NB4 (cell line): ENCODE data around the gene FNDC1.
A peak's percentile ranks its signal among the peaks of the same experiment; 100 is the strongest.
"Not testable (repeated sequence)": the region's sequence is repeated elsewhere in the genome, so short reads cannot be mapped to it uniquely, and the experiment has no call there.

ENCODE experiments used
- DNase-seq: peaks from one replicate; pipeline ENCODE4 v3.0.0; 2010; ENCODE audit warnings: low read depth
- H3K4me3 ChIP-seq: one replicate; pipeline ENCODE4 v1.5.1; 2011; ENCODE audit warnings: mild to moderate bottlenecking, low read depth, low read length, moderate library complexity
- CTCF ChIP-seq: IDR thresholded peaks from one replicate; pipeline ENCODE4 v1.5.1; 2012; ENCODE audit warnings: low read depth, low read length
- MAX ChIP-seq: IDR thresholded peaks from 2 replicates; pipeline ENCODE4 v1.6.1; 2011; ENCODE audit warnings: low read depth, low read length
- MYC ChIP-seq: IDR thresholded peaks from 2 replicates; pipeline ENCODE4 v1.6.1; 2011; ENCODE audit warnings: low read depth, low read length
- POLR2A ChIP-seq: IDR thresholded peaks from 2 replicates; pipeline ENCODE4 v1.6.1; 2011; ENCODE audit warnings: mild to moderate bottlenecking; ENCODE audit not compliant: insufficient read length; ENCODE audit errors: extremely low read depth

FNDC1 gene

GRCh38 chr6:159267165-159267564 lies 98.0 kb downstream of the FNDC1 start:
- no peak overlapping the region for H3K4me3 ChIP-seq
- peak; percentile 35 for DNase-seq
- TF ChIP-seq CTCF, result no peak
- no peak for TF ChIP-seq POLR2A
- TF ChIP-seq MAX, result no peak
- TF ChIP-seq MYC, result no peak

- no peak for DNase-seq
- TF ChIP-seq MAX, result no peak
- TF ChIP-seq CTCF, result no peak
- no peak for TF ChIP-seq POLR2A
- no peak overlapping the region for H3K4me3 ChIP-seq
These were observed 99.3 kb downstream of the FNDC1 start for GRCh38 chr6:159268511-159268910.

GRCh38 chr6:159271257-159271656 lies 102.1 kb downstream of the FNDC1 start:
- H3K4me3 ChIP-seq, result no peak overlapping the region
- no peak for DNase-seq
- no peak for TF ChIP-seq MYC
- TF ChIP-seq POLR2A, result no peak

GRCh38 chr6:159278626-159279025 lies 109.4 kb downstream of the FNDC1 start:
- DNase-seq, result no peak
- no peak overlapping the region for H3K4me3 ChIP-seq
- TF ChIP-seq POLR2A (no peak), MYC (no peak), MAX (no peak), CTCF (no peak)

GRCh38 chr6:159279790-159280277 lies 110.6 kb downstream of the FNDC1 start:
- no peak for DNase-seq
- H3K4me3 ChIP-seq, result no peak overlapping the region
- no peak for TF ChIP-seq POLR2A
- TF ChIP-seq CTCF, result no peak
- no peak for TF ChIP-seq MYC
- no peak for TF ChIP-seq MAX

GRCh38 chr6:159282421-159282820 lies 113.2 kb downstream of the FNDC1 start:
- no peak overlapping the region for H3K4me3 ChIP-seq
- DNase-seq, result no peak
- no peak for TF ChIP-seq CTCF
- no peak for TF ChIP-seq POLR2A

GRCh38 chr6:159284661-159285060 lies 115.5 kb downstream of the FNDC1 start:
- not testable (repeated sequence) for DNase-seq, H3K4me3 ChIP-seq
